GM21576 (cell line): Measurements from ENCODE around the gene ECHDC1.
"Not testable (repeated sequence)": the region's sequence is repeated elsewhere in the genome, so short reads cannot be mapped to it uniquely, and the experiment has no call there.

ENCODE experiments used
- ATAC-seq: cut with Tn5 transposase; IDR thresholded peaks from one replicate; pipeline ENCODE4 v1.9.1; 2021; ENCODE audit warnings: mild to moderate bottlenecking, moderate library complexity; ENCODE audit not compliant: unreplicated experiment

The ECHDC1 gene

GRCh38 chr6:127343809-127344659, 625 bp upstream of the ECHDC1 start:
- no peak for ATAC-seq

DNA sequence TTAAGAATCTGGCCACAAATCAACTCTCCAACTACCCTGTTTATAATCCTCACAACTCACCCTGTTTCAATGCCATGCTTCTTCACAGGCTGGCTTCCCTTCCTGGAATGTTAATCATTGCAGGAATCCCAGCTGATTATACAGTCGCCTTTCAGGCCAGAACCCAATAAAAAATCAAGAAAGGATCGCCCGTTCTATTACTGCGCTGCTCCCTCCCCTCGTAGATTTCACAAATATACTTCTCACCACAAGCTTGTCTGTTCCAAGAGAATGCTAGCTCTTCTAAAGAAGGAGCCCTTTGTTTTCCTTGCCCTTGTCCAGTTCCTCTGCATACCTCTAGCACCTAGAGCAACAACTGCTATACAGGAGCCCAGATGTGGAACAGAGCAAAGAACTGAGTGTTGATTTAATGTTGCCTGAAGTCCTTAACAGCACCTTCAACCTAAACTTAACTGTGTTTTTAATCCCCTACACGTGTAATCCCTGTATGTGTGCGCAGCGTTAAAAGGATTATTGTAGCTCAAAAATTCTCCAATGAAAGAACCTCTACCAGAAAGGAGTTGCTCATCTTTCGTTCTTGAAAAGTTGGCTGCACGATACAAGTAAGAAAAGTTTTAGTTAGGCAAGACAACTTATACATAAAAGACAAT, 988 bp downstream of the ECHDC1 start:
- no peak for ATAC-seq

DNA sequence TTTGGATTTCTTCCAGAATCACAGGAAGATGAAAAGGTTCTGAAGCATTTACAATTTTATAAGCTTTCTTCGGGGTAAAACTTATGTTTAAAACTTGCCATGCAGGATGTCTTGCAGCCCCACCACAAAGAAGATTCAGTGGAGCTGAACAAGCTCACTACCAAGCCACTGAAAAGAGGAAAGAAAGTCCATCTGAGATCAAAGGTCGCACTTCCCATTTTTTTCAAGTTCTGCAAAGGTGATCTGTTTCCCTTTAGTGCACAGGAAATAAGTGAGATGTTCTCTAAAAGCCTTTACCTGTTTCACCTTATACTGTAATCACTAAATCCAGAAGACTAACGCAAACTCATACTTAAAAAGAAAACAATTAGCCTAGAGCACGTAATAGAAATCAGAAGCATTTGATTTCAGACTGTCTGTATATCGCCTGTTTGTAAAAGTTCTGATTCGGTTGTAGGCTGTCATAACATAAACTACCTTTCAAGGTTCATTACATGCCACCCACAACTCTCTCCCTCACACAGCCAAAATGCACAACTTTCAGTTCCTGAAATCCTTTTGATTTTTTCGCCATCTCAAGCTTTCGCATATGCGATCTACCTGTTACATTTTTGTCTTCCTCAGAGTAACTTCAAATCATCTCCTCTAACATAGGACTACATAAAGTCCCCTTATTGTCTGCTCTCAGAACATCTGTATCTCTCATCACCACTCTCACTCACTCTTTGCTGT, 1.8 kb downstream of the ECHDC1 start:
- peak; percentile 34 for ATAC-seq

DNA sequence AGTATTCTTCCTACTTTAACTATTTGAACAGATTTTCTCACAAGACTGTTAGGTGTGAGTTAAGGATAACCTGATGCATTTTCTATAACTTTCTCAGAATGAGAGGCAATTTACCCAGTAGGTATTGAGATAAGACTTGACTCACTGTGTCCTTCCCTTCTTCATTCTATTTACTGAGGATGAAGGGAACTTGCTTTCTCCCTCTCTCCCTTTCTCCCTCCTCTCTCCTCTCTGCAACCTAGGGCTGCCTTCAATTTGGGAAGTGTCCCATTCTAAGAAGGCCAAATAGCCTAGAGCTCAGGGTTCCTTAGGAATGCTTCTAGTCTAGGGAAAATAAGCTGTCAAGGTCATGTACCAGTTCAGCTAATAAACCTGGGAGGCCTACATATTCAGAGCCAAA, 3.2 kb downstream of the ECHDC1 start:
- no peak for ATAC-seq

DNA sequence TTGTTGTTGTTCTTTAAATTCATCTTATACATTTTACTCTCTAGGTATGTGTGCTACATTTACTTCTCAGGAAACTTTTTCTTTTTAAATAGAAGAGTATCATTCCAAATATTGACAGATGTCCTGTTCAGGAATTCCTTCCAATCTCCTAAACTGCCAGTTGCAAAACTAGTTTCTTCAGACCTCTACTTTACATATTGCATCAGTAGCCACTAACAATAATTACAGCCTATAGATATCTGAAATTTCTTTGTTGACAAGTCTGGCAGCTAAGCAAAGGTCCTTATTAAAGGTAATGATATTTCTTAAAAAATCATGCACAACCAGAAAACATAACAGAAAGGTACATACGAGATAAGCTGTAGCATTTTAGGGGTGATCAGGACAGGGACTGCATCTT, 4.5 kb downstream of the ECHDC1 start:
- no peak for ATAC-seq

- ATAC-seq: no peak
Observed at GRCh38 chr6:127332383-127332961, 10.9 kb downstream of the ECHDC1 start.

GRCh38 chr6:127331256-127331655, 12.2 kb downstream of the ECHDC1 start:
- ATAC-seq: not testable (repeated sequence)

DNA sequence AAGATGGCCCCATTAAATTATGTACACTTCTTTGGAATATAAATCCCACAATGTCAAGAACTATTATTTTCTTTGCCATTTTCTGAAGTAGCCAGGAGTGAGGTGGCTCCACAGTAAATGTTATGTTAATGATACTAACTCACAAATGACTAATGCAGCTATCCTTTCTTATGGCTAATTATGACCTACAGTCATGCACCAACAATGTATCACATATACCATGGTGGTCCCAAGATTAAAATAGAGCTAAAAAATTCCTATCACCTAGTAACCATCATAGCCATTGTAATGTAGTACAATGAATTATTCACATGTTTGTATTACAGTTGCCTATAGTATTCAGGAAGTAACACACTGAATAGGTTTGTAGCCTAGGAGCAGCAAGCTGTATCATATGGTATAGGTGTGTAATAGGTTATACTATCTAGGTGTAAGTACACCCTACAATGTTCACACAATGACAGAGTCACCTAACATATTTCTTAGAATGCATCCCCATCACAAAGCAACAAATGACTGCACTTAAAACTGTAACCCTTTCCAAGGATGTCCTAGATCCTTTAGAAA, 15.3 kb downstream of the ECHDC1 start:
- ATAC-seq: no peak

DNA sequence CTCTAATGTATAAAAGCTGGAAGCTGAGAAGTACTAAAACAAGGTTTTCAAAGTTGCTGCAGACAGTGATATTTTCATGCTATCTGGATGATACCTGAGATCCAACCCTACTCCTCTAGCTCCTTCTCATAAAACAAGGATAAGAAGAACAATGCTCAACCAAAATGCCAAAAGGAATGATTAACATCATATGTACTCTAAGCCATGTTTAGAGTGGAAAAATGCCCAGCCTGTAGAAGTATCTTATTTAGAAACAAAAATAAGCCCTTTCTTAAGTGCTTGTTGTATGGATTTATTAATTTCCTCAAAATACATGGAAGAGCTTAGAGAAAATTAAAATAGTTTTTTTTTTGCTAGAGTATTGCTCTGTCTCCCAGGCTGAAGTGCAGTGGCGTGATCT, 23.7 kb downstream of the ECHDC1 start:
- no peak for ATAC-seq

GRCh38 chr6:127317388-127318128, 25.9 kb downstream of the ECHDC1 start:
- ATAC-seq: no peak

- ATAC-seq: no peak
Observed at GRCh38 chr6:127305741-127306140, 37.7 kb downstream of the ECHDC1 start.

- no peak for ATAC-seq
Observed at GRCh38 chr6:127303917-127304316, 39.5 kb downstream of the ECHDC1 start.

GRCh38 chr6:127302728-127303660, 40.4 kb downstream of the ECHDC1 start:
- peak; percentile 77 for ATAC-seq

GRCh38 chr6:127301199-127301700, 42.2 kb downstream of the ECHDC1 start:
- ATAC-seq: no peak

- no peak for ATAC-seq
Observed at GRCh38 chr6:127300411-127300810, 43.0 kb downstream of the ECHDC1 start.

DNA sequence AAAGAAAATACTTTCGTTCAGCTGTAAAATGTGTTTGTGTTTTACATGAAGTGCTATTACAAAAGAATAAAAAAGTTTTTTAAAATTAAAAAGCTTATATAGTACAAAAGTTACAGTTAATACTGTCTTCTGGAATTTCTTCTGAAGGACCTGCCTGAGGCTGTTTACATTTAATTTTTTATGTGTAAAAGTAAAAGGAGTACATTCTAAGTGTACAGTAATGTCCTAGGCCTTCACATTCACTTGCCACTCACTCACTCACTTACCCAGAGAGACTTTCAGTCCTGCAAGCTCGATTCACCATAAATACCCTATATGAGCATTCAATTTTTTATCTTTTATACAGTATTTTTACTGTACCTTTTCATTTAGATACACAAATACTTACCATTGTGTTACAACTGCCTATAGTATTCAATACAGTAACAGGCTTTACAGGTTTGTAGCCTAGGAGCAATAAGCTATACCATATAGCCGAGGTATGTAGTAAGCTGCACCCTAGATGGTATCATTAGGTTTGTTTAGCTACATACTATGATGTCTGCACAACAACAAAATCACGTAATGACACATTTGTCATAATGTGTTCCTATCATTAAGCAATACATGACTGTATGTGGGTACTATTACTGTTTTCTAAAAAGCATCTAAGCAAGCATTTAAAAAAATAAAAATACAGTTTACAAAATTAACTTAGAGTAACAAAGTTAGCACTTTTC, 43.7 kb downstream of the ECHDC1 start:
- ATAC-seq: no peak

DNA sequence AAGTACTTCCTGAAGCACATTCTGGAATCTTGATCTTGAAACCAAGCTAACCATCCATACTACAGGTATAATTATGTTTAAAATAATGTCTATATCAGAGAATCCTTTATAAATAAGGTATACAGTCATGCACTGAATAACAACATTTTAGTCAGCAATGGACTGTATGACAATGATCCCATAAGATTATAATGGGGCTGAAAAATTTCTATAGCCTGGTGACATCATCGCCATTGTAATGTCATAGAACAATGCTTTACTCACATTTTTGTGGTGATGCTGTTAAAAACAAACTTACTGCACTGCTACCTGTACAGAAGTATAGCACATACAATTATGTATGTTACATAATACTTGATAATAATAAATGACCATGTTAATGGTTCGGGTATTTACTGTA, 44.9 kb downstream of the ECHDC1 start:
- no peak for ATAC-seq

DNA sequence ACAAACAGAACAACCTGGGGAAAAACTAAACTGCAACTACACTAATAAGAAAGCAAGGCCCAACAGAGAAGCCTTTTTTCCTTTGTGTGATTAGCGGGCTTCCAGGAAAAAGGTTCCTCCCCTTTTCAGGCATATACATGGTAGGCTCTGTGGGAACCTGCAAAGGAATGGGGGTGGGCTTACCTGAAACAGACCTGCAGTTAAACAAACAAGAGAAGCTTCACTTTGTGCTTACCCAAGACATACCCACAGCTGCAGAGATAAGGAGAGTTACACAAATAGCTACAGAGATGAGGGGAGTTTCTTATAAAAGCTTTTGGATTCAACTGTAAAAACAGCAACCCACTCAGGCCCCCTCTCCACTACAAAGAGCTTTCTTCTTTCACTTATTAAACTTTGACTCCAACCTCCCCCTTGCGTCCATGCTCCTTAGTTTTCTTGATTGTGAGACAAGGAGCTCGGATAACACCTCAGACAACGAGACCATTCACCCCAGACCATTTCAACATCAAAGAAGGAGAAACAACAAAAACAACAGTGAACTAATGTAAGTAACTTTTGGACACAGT, 45.8 kb downstream of the ECHDC1 start:
- ATAC-seq: no peak
